WTC11 (cell line): ENCODE measurements around the gene ITGA11. TPM values are rescaled to one million over a fixed set of nuclear protein-coding genes. Genes with fewer than 3 reads are reported as not detected.

Source experiments
- total RNA-seq: library from RNA; stranded (reverse); gene quantifications from 3 replicates; pipeline ENCODE4 v1.2.3, GENCODE V29; 2021

Gene ITGA11
- total RNA-seq, 1 experiment from 2014 or later = 0.15 TPM

Other genes starting within 250 kb of the ITGA11 start
- 8.9 to 10.1 TPM (median 9.8 TPM) in 3 replicates for gene CALML4, start 226.8 kb downstream of the ITGA11 start, total RNA-seq
- gene CLN6, start 202.4 kb downstream of the ITGA11 start, total RNA-seq = 50.2 to 52.2 TPM (median 50.8 TPM) in 3 replicates
- 59.7 to 64.8 TPM (median 62.4 TPM) in 3 replicates for gene FEM1B, start 154.4 kb downstream of the ITGA11 start, total RNA-seq
- gene CORO2B, start 146.8 kb upstream of the ITGA11 start, total RNA-seq = 3.5 to 4.9 TPM (median 3.6 TPM) in 3 replicates